A673 (cell line): ENCODE data around the gene AKT3. TPM values are rescaled to one million over a fixed set of nuclear protein-coding genes. Genes with fewer than 3 reads are reported as not detected.
"Not testable (repeated sequence)": the region's sequence is repeated elsewhere in the genome, so short reads cannot be mapped to it uniquely, and the experiment has no call there.

Experiments
- BruUV-seq: library from RNA; stranded (reverse); fragments of 400-500 nt; replicated peaks from 2 replicates; lab custom pipeline; 2021; lab: Mats Ljungman, UMichigan
- CTCF ChIA-PET: fragments of 300-600 bp; sonication (Branson Sonifier 250); formaldehyde crosslinking; loops from one replicate; lab custom pipeline; 2022; ENCODE audit warnings: antibody characterized with exemption; lab: Charles Lee
- POLR2A ChIA-PET: fragments of 300-600 bp; sonication (Branson Sonifier 250); formaldehyde crosslinking; loops from one replicate; lab custom pipeline; 2022; ENCODE audit warnings: antibody characterized with exemption; ENCODE audit not compliant: low non-redundant PET; lab: Charles Lee
- DNase-seq: peaks from one replicate; pipeline ENCODE4 v3.0.0-alpha.2; 2015; ENCODE audit warnings: low spot score
- H3K27ac ChIP-seq: fragments of 200-600 bp; sonication (generic); 2 replicates; pipeline ENCODE4 v1.5.1; 2016; ENCODE audit warnings: mixed run types, low read depth, mild to moderate bottlenecking, mixed read lengths, antibody characterized with exemption, low read length; ENCODE audit not compliant: poor library complexity, severe bottlenecking
- H3K27me3 ChIP-seq: fragments of 200-600 bp; sonication (generic); replicated peaks from 2 replicates; pipeline ENCODE4 v1.6.1; 2017; ENCODE audit warnings: mixed run types, low read depth, mild to moderate bottlenecking, mixed read lengths, antibody characterized with exemption, low read length; ENCODE audit not compliant: insufficient read depth, poor library complexity
- H3K36me3 ChIP-seq: fragments of 200-600 bp; sonication (generic); 2 replicates; pipeline ENCODE4 v1.6.1; 2016; ENCODE audit warnings: mixed run types, mild to moderate bottlenecking, mixed read lengths, antibody characterized with exemption, low read length; ENCODE audit not compliant: insufficient read depth, poor library complexity, severe bottlenecking
- H3K4me1 ChIP-seq: fragments of 200-600 bp; sonication (generic); 2 replicates; pipeline ENCODE4 v1.6.1; 2017; ENCODE audit warnings: mixed run types, mild to moderate bottlenecking, mixed read lengths, antibody characterized with exemption, low read length; ENCODE audit not compliant: insufficient read depth, poor library complexity, severe bottlenecking
- H3K4me3 ChIP-seq: fragments of 200-600 bp; sonication (generic); 2 replicates; pipeline ENCODE4 v1.5.1; 2016; ENCODE audit warnings: low read depth, mixed run types, mild to moderate bottlenecking, mixed read lengths, low read length; ENCODE audit not compliant: poor library complexity, severe bottlenecking
- H3K9me3 ChIP-seq: fragments of 200-600 bp; sonication (generic); 2 replicates; pipeline ENCODE4 v1.6.1; 2016; ENCODE audit warnings: mixed run types, low read depth, mild to moderate bottlenecking, mixed read lengths, antibody characterized with exemption, low read length; ENCODE audit not compliant: poor library complexity, severe bottlenecking
- CTCF ChIP-seq: fragments of 300-800, 200-600 bp; sonication (generic); conservative IDR thresholded peaks from 2 replicates; pipeline ENCODE4 v1.5.1; 2017; ENCODE audit warnings: low read depth, mild to moderate bottlenecking, antibody characterized with exemption, low read length, moderate library complexity, mixed read lengths
- EZH2 ChIP-seq: fragments of 200-600 bp; sonication (generic); IDR thresholded peaks from 2 replicates; pipeline ENCODE4 v1.6.1; 2017; ENCODE audit warnings: borderline replicate concordance, low read depth, mild to moderate bottlenecking, mixed read lengths, antibody characterized with exemption, low read length; ENCODE audit not compliant: poor library complexity, severe bottlenecking
- intact Hi-C: fragments of 100-400 bp; cut with micrococcal nuclease; formaldehyde crosslinking; loops from one replicate; pipeline ENCODE4 v1.10.0; 2022; ENCODE audit not compliant: unreplicated experiment
- total RNA-seq: library from RNA; stranded (reverse); gene quantifications from 2 replicates; pipeline ENCODE4 v1.2.3, GENCODE V29; 2021

Gene AKT3
- total RNA-seq, 1 experiment from 2014 or later = 14.4 TPM

DNA sequence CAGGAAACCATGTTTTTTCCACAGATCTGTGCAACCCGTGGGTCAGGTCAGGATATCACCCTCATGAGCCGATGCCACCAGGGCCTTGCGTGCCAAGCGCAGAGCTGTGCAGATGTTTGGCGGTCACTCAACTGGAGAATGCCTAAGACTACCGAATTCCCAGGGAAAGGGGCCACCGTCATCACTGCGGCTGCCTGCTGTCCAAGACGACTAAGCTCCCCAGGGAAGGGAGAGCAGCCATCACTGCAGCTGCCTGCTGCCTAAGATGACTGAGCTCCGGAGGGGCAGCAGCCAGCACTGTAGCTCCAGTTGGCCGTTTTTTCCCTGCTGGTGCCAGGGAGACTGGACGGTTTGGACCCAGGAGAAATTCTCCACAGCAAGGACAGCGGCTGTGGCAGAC lies 31.1 kb downstream of the AKT3 start:
- Histone ChIP-seq H3K27me3 (no peaks in the 10 kb centered on the region), H3K27ac (no peak overlapping the region), H3K4me3 (no peak overlapping the region), H3K9me3 (no peaks in the 10 kb centered on the region), H3K36me3 (no peaks in the 10 kb centered on the region), H3K4me1 (no peaks in the 10 kb centered on the region)
- no TSS peak for BruUV-seq
- no peak for DNase-seq
- ChIA-PET POLR2A (no interaction called here), CTCF (no interaction called here)
- TF ChIP-seq CTCF (no peak), EZH2 (no peak)
- intact Hi-C loops = no loop called here

DNA sequence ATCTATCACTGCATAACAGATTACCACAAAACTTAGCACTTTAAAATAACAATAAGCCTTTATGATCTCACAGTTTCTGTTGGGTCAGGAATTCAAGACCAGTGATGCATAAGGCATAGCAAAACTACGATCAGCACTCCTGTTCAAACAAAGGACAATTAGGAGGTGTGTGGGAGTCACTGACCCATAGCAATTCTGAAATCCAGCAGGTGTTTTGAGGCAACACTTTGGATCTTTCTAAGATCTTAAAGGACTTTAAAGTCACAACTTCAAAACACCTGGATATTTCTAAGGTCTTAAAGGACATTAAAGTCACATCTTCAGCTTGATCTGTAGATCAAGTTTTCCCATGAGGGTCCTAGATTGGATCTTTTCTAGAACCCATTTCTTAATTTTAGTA lies 35.3 kb downstream of the AKT3 start:
- no peak overlapping the region for H3K27ac ChIP-seq
- BruUV-seq = no TSS peak
- no peak overlapping the region for H3K4me3 ChIP-seq
- no peaks in the 10 kb centered on the region for H3K4me1 ChIP-seq
- TF ChIP-seq CTCF (no peak), EZH2 (no peak)
- ChIA-PET CTCF (no interaction called here), POLR2A (no interaction called here)
- no peaks in the 10 kb centered on the region for H3K27me3 ChIP-seq
- no peaks in the 10 kb centered on the region for H3K9me3 ChIP-seq
- no peak for DNase-seq
- H3K36me3 ChIP-seq = no peaks in the 10 kb centered on the region
- intact Hi-C loops = no loop called here

DNA sequence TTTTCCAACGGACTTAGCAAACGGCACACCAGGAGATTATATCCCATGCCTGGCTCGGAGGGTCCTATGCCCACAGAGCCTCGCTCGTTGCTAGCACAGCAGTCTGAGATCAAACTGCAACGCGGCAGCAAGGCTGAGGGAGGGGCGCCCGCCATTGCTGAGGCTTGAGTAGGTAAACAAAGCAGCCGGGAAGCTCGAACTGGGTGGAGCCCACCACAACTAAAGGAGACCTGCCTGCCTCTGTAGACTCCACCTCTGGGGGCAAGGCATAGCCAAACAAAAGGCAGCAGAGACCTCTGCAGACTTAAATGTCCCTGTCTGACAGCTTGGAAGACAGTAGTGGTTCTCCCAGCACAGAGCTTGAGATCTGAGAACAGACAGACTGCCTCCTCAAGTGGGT lies 42.7 kb downstream of the AKT3 start:
- BruUV-seq, POLR2A ChIA-PET: not testable (repeated sequence)

DNA sequence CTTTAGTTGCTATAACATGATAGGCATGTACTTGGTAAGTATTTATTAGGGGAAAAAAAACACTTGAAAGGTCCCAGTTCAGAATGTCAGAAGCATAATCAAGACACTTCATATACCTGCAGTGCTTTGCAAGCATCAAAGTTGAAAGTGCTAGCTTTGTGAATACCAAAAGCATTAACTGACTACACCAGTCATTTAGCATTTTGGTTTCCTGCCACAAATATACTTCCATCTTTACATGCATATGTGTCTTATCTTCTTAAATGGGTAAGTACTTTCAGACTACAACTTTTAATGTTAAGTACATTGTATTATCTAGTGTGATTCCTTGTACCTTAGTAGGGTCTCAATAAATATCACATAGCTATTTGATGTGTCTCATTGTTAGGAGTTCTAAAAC lies 43.7 kb downstream of the AKT3 start:
- DNase-seq = no peak
- no peak for TF ChIP-seq CTCF
- H3K27ac ChIP-seq = no peak overlapping the region
- no peaks in the 10 kb centered on the region for H3K9me3 ChIP-seq
- H3K36me3 ChIP-seq = no peaks in the 10 kb centered on the region
- POLR2A ChIA-PET = no interaction called here
- intact Hi-C loops = no loop called here
- H3K27me3 ChIP-seq = no peaks in the 10 kb centered on the region
- CTCF ChIA-PET = no interaction called here
- no peaks in the 10 kb centered on the region for H3K4me1 ChIP-seq
- H3K4me3 ChIP-seq = no peak overlapping the region
- BruUV-seq = no TSS peak

More for the DNA sequence above, 42.7 kb downstream of the AKT3 start:
- CTCF ChIA-PET, H3K27me3 ChIP-seq, H3K4me1 ChIP-seq, H3K4me3 ChIP-seq, DNase-seq, H3K27ac ChIP-seq, intact Hi-C loops, H3K9me3 ChIP-seq, H3K36me3 ChIP-seq: not testable (repeated sequence)
